BE2C (cell line): ENCODE results near the gene EEPD1.

Source experiments
- DNase-seq: peaks from one replicate; pipeline ENCODE4 v3.0.0-alpha.2; 2020
- H3K27me3 ChIP-seq: fragments of 250-450 bp; sonication (Bioruptor Pico); 2 replicates; pipeline ENCODE4 v1.5.1; 2020; ENCODE audit warnings: mild to moderate bottlenecking
- H3K36me3 ChIP-seq: fragments of 250-450 bp; sonication (Bioruptor Pico); 2 replicates; pipeline ENCODE4 v1.5.1; 2020; ENCODE audit warnings: mild to moderate bottlenecking
- H3K4me1 ChIP-seq: fragments of 250-450 bp; sonication (Bioruptor Pico); 2 replicates; pipeline ENCODE4 v1.5.1; 2020
- H3K4me3 ChIP-seq: 2 replicates; pipeline ENCODE4 v1.5.1; 2011; ENCODE audit warnings: low read depth, low read length
- H3K9me3 ChIP-seq: fragments of 250-450 bp; sonication (Bioruptor Pico); 2 replicates; pipeline ENCODE4 v1.5.1; 2020
- TF ChIP-seq, protein P1 (sequence below): IDR thresholded peaks from 2 replicates; pipeline ENCODE4 v1.5.1; 2012; ENCODE audit warnings: mild to moderate bottlenecking, low read depth, low read length

EEPD1 gene

DNA sequence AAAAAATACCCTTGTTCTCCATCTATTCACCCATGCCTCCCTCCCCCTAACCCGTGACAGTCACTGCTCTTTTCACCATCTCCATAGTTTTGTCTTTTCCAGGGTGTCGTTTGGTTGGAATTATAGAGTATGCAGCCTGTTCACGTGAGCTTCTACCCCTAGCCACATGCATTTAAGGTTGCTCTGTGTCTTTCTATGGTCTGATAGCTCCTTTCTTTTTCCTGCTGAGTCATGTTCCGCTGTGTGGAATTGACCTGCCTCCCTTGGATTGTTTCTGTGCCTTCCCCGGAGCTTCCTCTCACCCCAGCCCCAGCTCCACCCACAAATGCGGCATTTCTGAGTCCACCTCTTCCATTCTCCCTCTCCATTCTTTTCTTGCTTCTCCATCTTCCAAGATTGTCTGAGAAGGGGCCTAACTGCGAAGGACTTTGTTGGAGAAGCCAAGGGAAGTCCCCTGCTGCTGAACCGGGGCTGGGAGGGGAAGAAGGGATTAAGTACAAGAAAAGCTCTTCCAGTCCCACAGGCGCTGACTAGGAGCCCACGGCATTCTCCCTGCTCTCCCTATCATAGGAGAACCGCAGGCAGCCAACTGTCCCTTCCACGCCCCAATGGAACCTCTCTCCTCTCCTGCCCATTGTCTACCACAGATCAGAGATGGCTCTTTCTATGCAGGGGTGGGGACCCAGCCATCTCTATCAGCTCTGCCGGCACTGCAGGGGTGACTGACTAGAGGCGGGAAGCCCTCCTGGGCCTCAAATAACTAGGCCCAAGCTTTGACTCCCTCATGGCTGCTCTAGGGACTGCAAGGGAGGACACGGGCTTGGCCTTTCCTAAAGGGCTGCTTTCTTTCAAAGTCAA is 149.1 kb downstream of the EEPD1 start:
- H3K36me3 ChIP-seq = no peaks in the 10 kb centered on the region
- H3K4me1 ChIP-seq = peaks cover 26% of the 10 kb centered on the region

DNA sequence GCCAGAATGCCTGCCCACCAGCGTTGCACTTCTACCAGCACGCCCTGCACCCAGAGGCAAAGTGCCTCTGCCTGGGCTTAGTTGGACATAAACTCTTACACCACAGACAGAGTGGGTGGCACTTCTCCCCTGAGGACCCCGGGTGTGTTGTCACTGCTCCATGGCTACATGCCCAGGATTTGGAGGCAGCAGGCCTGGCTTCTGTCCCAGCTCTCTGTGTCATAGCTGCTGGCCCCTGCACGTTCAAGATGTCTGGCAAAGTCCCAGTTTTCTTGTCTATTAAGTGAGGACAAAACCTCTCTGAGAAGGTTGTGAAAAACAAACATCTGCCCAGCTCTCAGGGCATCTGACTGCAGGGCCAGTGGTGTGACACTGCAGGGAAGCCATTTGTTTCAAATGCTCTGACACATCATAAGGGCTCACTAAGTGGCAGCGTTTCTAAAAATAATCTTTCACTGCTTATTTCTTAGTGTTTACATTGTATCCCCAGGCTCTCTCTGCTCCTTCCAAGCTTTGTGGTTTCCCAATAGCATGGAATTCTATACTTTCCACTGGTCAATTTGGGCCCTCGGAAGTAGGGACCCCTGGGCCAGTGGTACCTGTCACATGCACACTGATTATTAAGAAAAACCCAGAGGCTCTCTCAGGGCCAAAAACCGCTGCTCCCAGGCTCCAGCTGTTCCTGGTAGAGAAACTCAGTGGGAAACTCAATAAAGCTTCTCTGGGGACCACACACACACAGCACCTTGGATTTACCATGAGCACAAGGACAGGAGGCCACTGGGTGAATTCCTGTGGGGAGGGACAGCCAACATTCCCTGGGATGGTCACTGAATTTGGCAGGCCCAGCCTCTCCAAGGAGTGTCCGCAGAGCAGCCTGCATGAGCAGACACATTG is 150.4 kb downstream of the EEPD1 start:
- Histone ChIP-seq H3K9me3 (no peaks in the 10 kb centered on the region), H3K36me3 (no peaks in the 10 kb centered on the region), H3K27me3 (no peaks in the 10 kb centered on the region), H3K4me3 (no peak overlapping the region), H3K4me1 (peaks cover 20% of the 10 kb centered on the region)
- peak; percentile 95 for DNase-seq
- TF ChIP-seq, protein P1, sequence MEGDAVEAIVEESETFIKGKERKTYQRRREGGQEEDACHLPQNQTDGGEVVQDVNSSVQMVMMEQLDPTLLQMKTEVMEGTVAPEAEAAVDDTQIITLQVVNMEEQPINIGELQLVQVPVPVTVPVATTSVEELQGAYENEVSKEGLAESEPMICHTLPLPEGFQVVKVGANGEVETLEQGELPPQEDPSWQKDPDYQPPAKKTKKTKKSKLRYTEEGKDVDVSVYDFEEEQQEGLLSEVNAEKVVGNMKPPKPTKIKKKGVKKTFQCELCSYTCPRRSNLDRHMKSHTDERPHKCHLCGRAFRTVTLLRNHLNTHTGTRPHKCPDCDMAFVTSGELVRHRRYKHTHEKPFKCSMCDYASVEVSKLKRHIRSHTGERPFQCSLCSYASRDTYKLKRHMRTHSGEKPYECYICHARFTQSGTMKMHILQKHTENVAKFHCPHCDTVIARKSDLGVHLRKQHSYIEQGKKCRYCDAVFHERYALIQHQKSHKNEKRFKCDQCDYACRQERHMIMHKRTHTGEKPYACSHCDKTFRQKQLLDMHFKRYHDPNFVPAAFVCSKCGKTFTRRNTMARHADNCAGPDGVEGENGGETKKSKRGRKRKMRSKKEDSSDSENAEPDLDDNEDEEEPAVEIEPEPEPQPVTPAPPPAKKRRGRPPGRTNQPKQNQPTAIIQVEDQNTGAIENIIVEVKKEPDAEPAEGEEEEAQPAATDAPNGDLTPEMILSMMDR = no peak

More for the DNA sequence above, 149.1 kb downstream of the EEPD1 start:
- Histone ChIP-seq H3K9me3 (no peaks in the 10 kb centered on the region), H3K27me3 (no peaks in the 10 kb centered on the region), H3K4me3 (no peak overlapping the region)
- DNase-seq = no peak
- TF ChIP-seq, protein P1 = no peak

DNA sequence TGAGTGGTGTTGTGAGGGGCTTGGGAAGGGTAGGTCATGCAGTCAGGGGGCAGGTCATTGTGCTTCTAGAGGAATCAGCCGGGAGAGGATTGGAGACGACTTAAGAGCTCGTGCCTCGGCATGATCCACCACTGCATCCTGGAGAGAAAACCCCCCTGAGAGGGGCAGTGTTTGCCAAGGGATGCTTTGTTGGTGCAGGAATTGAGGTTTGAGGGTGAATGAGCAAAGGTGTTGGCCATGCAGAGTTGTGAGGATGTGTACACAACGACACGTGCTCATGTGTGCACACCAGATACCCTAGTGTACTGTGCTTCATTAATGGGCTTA is 151.0 kb downstream of the EEPD1 start:
- TF ChIP-seq, protein P1 = no peak
- DNase-seq = no peak
- Histone ChIP-seq H3K36me3 (no peaks in the 10 kb centered on the region), H3K4me3 (no peak overlapping the region), H3K4me1 (peaks cover 20% of the 10 kb centered on the region), H3K9me3 (no peaks in the 10 kb centered on the region), H3K27me3 (no peaks in the 10 kb centered on the region)

DNA sequence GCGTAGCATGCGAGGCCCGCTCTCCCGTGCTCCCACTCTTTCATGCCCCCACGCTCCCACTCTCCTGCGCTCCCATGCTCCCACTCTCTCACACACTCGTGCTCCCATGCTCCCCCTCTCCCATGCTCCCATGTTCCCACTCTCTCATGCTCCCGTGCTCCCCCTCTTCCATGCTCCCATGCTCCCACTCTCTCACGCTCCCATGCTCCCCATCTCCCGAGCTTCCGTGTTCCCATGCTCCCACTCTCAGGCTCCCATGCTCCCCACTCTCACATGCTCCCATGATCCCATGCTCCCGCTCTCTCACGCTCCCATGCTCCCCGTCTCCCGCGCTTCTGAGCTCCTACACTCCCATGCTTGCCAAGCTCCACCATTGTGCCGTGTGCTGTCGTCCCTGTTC is 152.2 kb downstream of the EEPD1 start:
- H3K27me3 ChIP-seq = no peaks in the 10 kb centered on the region
- no peak overlapping the region for H3K4me3 ChIP-seq
- peaks cover 20% of the 10 kb centered on the region for H3K4me1 ChIP-seq
- DNase-seq = no peak
- H3K9me3 ChIP-seq = no peaks in the 10 kb centered on the region
- H3K36me3 ChIP-seq = no peaks in the 10 kb centered on the region
- TF ChIP-seq, protein P1 = no peak

DNA sequence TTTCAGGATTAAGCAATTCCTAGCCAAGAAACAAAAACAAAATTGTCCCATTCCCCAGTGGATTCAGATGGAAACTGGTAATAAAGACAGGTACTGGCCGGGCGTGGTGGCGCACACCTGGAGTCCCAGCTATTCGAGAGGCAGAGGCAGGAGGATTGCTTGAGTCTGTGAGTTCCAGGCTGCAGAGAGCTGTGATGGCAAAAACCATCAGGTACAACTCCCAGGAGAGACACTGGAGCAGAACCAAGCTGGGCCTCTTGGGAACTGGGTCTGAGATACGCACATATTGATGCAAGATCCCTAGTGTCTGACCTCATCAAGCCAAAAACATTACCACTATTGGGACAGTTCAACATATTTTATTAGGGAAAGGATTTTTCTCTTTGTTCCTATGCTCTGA is 152.6 kb downstream of the EEPD1 start:
- Histone ChIP-seq H3K4me3 (no peak overlapping the region), H3K27me3 (no peaks in the 10 kb centered on the region), H3K36me3 (no peaks in the 10 kb centered on the region), H3K9me3 (no peaks in the 10 kb centered on the region), H3K4me1 (peaks cover 20% of the 10 kb centered on the region)
- TF ChIP-seq, protein P1 = no peak
- DNase-seq = no peak
